SK-N-SH (cell line): Measurements from ENCODE around the gene ITSN2.

Experiments used
- EZH2phosphoT487 ChIP-seq: fragments of 200-600 bp; sonication (generic); IDR thresholded peaks from 2 replicates; pipeline ENCODE4 v1.6.1; 2017; ENCODE audit warnings: low read depth, mixed run types, mild to moderate bottlenecking, antibody characterized with exemption, moderate library complexity, borderline replicate concordance
- JUND ChIP-seq: IDR thresholded peaks from 2 replicates; pipeline ENCODE4 v1.4.0; 2012
- POLR2AphosphoS5 ChIP-seq: IDR thresholded peaks from 2 replicates; pipeline ENCODE4 v1.6.1; 2012; ENCODE audit warnings: low read depth, low read length
- RAD21 ChIP-seq: IDR thresholded peaks from 2 replicates; pipeline ENCODE4 v1.6.1; 2012; ENCODE audit warnings: mild to moderate bottlenecking, low read length
- SIN3A ChIP-seq: IDR thresholded peaks from 2 replicates; pipeline ENCODE4 v1.6.1; 2012; ENCODE audit warnings: low read depth, mild to moderate bottlenecking, low read length, moderate library complexity, borderline replicate concordance
- TAF1 ChIP-seq: IDR thresholded peaks from 2 replicates; pipeline ENCODE4 v1.6.1; 2012; ENCODE audit warnings: low read depth, mild to moderate bottlenecking, low read length, moderate library complexity, borderline replicate concordance
- TEAD4 ChIP-seq: IDR thresholded peaks from 2 replicates; pipeline ENCODE4 v1.4.0; 2012; ENCODE audit warnings: mild to moderate bottlenecking, borderline replicate concordance; ENCODE audit not compliant: insufficient read depth
- TF ChIP-seq, protein P1 (sequence below): fragments of 200-600 bp; sonication (generic); IDR thresholded peaks from 2 replicates; pipeline ENCODE4 v1.6.1; 2017; ENCODE audit warnings: antibody characterized with exemption, mild to moderate bottlenecking, moderate library complexity
- TF ChIP-seq, protein P2 (sequence below): fragments of 150-350 bp; IDR thresholded peaks from 2 replicates; pipeline ENCODE4 v1.6.1; 2017; ENCODE audit warnings: antibody characterized with exemption, low read length, low read depth, borderline replicate concordance
- TF ChIP-seq, protein P3 (sequence below): IDR thresholded peaks from 2 replicates; pipeline ENCODE4 v1.6.1; 2012; ENCODE audit warnings: mild to moderate bottlenecking, low read depth, low read length, moderate library complexity
- TF ChIP-seq, protein P4 (sequence below): IDR thresholded peaks from 2 replicates; pipeline ENCODE4; 2012

DNA sequence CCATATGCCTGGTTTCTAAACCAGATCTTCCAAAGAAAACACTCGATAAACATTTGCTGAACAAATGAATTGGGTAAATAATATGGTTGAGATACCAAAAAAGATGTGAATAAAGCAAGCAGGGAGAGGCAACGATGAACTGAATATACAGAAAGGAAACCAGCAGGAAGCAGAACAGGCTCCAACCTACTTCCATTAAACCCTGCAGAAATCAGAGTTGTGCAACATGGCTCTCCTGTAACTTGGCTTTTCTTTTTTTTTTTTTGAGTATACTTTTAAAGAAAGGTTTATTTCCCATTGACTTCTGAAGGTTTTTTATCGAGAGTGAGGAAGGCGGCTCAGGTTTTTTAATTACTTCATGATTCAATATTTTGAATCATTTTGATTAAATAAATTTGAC, 23.5 kb downstream of the ITSN2 start:
- TF ChIP-seq RAD21, result no peak
- no peak for TF ChIP-seq JUND
- TF ChIP-seq TAF1, result no peak
- TF ChIP-seq, protein P1, sequence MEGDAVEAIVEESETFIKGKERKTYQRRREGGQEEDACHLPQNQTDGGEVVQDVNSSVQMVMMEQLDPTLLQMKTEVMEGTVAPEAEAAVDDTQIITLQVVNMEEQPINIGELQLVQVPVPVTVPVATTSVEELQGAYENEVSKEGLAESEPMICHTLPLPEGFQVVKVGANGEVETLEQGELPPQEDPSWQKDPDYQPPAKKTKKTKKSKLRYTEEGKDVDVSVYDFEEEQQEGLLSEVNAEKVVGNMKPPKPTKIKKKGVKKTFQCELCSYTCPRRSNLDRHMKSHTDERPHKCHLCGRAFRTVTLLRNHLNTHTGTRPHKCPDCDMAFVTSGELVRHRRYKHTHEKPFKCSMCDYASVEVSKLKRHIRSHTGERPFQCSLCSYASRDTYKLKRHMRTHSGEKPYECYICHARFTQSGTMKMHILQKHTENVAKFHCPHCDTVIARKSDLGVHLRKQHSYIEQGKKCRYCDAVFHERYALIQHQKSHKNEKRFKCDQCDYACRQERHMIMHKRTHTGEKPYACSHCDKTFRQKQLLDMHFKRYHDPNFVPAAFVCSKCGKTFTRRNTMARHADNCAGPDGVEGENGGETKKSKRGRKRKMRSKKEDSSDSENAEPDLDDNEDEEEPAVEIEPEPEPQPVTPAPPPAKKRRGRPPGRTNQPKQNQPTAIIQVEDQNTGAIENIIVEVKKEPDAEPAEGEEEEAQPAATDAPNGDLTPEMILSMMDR, result no peak
- no peak for TF ChIP-seq SIN3A
- no peak for TF ChIP-seq EZH2phosphoT487
- TF ChIP-seq, protein P2, sequence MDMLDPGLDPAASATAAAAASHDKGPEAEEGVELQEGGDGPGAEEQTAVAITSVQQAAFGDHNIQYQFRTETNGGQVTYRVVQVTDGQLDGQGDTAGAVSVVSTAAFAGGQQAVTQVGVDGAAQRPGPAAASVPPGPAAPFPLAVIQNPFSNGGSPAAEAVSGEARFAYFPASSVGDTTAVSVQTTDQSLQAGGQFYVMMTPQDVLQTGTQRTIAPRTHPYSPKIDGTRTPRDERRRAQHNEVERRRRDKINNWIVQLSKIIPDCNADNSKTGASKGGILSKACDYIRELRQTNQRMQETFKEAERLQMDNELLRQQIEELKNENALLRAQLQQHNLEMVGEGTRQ, result no peak
- TF ChIP-seq, protein P3, sequence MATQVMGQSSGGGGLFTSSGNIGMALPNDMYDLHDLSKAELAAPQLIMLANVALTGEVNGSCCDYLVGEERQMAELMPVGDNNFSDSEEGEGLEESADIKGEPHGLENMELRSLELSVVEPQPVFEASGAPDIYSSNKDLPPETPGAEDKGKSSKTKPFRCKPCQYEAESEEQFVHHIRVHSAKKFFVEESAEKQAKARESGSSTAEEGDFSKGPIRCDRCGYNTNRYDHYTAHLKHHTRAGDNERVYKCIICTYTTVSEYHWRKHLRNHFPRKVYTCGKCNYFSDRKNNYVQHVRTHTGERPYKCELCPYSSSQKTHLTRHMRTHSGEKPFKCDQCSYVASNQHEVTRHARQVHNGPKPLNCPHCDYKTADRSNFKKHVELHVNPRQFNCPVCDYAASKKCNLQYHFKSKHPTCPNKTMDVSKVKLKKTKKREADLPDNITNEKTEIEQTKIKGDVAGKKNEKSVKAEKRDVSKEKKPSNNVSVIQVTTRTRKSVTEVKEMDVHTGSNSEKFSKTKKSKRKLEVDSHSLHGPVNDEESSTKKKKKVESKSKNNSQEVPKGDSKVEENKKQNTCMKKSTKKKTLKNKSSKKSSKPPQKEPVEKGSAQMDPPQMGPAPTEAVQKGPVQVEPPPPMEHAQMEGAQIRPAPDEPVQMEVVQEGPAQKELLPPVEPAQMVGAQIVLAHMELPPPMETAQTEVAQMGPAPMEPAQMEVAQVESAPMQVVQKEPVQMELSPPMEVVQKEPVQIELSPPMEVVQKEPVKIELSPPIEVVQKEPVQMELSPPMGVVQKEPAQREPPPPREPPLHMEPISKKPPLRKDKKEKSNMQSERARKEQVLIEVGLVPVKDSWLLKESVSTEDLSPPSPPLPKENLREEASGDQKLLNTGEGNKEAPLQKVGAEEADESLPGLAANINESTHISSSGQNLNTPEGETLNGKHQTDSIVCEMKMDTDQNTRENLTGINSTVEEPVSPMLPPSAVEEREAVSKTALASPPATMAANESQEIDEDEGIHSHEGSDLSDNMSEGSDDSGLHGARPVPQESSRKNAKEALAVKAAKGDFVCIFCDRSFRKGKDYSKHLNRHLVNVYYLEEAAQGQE, result no peak
- no peak for TF ChIP-seq POLR2AphosphoS5
- TF ChIP-seq TEAD4, result no peak
- TF ChIP-seq, protein P4, sequence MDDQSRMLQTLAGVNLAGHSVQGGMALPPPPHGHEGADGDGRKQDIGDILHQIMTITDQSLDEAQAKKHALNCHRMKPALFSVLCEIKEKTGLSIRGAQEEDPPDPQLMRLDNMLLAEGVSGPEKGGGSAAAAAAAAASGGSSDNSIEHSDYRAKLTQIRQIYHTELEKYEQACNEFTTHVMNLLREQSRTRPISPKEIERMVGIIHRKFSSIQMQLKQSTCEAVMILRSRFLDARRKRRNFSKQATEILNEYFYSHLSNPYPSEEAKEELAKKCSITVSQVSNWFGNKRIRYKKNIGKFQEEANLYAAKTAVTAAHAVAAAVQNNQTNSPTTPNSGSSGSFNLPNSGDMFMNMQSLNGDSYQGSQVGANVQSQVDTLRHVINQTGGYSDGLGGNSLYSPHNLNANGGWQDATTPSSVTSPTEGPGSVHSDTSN, result no peak
